ENCODE results near the gene PPEF2. TPM values are rescaled to one million over a fixed set of nuclear protein-coding genes. Genes with fewer than 3 reads are reported as not detected.
"Not testable (repeated sequence)": the region's sequence is repeated elsewhere in the genome, so short reads cannot be mapped to it uniquely, and the experiment has no call there.

The PPEF2 gene
- total and polyA plus RNA-seq, 9 donors: not detected

GRCh38 chr4:75939890-75940691 is 37.8 kb upstream of the PPEF2 start:
- peak; percentile 42 to 60 (median 55) for DNase-seq
- no peak for TF ChIP-seq EP300 (IDR thresholded peaks at IDR 0.05)
- no peak for TF ChIP-seq POLR2A (IDR thresholded peaks at IDR 0.05)
- TF ChIP-seq CTCF (IDR thresholded peaks at IDR 0.05): no peak
- WGBS, 3 donors: 0% methylated on average over 60 to 67 of the region's 67 CpGs
- H3K4me3 ChIP-seq: peak overlapping the region; percentile 68
- no peaks in the 10 kb centered on the region for H3K36me3 ChIP-seq
- H3K27ac ChIP-seq: no peak overlapping the region
- H3K4me1 ChIP-seq (ENCODE audit: insufficient read depth): peaks cover 3% of the 10 kb centered on the region
- no peaks in the 10 kb centered on the region for H3K9me3 ChIP-seq
- no peaks in the 10 kb centered on the region for H3K27me3 ChIP-seq
- intact Hi-C loops (cut with DNase I): no loop called here

DNA sequence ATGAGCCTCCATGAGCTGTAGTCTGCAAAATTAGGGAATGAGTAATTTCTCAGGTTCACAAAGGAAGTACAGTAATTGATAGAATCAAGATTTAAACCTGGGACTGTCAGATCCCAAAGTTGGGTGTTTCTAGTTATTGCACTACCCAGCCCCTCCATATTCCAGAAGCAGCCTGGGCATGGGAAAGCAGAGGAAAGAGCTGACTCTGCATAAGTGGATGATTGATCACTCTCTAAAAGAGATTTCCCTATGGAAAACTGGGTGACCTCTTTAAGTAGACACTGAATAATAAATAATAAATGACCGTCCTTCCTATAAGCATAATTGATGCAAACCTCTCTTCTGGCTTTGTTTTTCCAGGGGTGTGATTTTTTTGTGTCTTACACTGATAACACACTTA is 33.4 kb upstream of the PPEF2 start:
- H3K4me3 ChIP-seq: no peak overlapping the region
- intact Hi-C loops (cut with DNase I): no loop called here
- H3K4me1 ChIP-seq (ENCODE audit: insufficient read depth): no peaks in the 10 kb centered on the region
- no peaks in the 10 kb centered on the region for H3K27me3 ChIP-seq
- no peaks in the 10 kb centered on the region for H3K36me3 ChIP-seq
- H3K27ac ChIP-seq: no peak overlapping the region
- no peak for DNase-seq
- no peak for TF ChIP-seq EP300 (IDR thresholded peaks at IDR 0.05)
- TF ChIP-seq CTCF (IDR thresholded peaks at IDR 0.05): no peak
- TF ChIP-seq POLR2A (IDR thresholded peaks at IDR 0.05): no peak
- no peaks in the 10 kb centered on the region for H3K9me3 ChIP-seq
- 96 to 100% (median 96%) methylated on average over 1 of the region's 1 CpG for WGBS, 3 donors

DNA sequence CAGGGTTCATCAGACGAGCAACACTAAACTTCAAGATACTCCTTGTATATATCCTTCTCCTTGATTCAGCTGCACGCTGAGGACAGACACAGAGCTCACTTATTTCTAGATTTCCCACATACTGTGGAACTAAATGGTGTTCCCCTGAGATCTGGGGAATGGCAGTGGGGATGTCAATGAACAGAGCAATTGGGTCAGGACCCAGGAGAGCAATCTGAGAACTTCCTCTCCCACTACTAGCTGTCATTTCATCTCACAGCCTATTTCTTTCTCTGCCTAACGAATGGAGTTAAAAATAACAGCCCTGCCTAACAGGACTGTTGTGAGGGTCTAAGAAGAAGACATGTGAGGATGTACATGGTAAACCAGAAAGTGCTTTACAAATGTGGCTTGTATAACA is 27.9 kb upstream of the PPEF2 start:
- WGBS, 3 donors: 91 to 94% (median 92%) methylated on average over 3 of the region's 3 CpGs
- TF ChIP-seq CTCF (IDR thresholded peaks at IDR 0.05) (no peak), POLR2A (IDR thresholded peaks at IDR 0.05) (no peak), EP300 (IDR thresholded peaks at IDR 0.05) (no peak)
- no peaks in the 10 kb centered on the region for H3K4me1 ChIP-seq (ENCODE audit: insufficient read depth)
- no peak for DNase-seq
- no peaks in the 10 kb centered on the region for H3K9me3 ChIP-seq
- no peaks in the 10 kb centered on the region for H3K36me3 ChIP-seq
- intact Hi-C loops (cut with DNase I): no loop called here
- H3K27me3 ChIP-seq: no peaks in the 10 kb centered on the region
- no peak overlapping the region for H3K4me3 ChIP-seq
- H3K27ac ChIP-seq: no peak overlapping the region

DNA sequence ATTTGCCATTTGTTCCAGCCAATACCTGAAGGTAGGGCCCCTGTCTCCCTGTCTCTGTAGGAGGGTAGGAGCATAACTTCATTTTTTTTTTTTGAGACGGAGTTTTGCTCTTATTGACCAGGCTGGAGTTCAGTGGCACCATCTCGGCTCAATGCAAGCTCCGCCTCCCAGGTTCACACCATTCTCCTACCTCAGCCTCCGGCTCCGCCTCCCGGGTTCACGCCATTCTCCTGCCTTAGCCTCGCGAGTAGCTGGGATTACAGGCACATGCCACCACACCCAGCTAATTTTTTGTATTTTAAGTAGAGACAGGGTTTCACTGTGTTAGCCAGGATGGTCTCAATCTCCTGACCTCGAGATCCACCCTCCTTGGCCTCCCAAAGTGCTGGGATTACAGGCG is 22.7 kb upstream of the PPEF2 start:
- 88 to 90% (median 90%) methylated on average over 11 of the region's 11 CpGs for WGBS, 3 donors
- H3K27ac ChIP-seq; DNase-seq; H3K4me3 ChIP-seq; H3K36me3 ChIP-seq; H3K4me1 ChIP-seq (ENCODE audit: insufficient read depth); H3K9me3 ChIP-seq; H3K27me3 ChIP-seq; intact Hi-C loops (cut with DNase I): not testable (repeated sequence)

DNA sequence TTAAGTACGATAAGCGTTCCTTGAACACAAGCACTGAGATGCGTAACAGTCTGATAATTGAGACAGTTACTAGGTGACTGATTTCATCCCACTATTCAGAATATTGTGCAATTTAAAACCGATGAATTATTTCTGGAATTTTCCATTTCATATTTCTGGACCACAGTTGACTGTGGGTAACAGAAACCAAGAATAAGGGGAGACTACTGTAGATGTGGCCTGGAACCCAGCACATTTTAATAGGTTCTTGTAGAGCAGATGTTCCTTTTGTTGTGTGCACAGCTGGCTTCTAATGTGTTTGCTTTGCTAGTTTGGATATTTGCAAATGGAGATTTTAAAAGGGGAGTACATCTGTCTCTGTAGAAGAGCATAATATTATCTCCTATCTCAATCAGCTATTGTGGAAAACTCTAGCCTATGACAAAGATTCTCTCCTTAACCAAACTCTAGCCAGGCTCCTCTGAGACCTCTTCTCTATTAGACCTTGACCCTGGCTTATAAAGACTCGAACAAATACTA is 22.1 kb upstream of the PPEF2 start:
- Histone ChIP-seq H3K4me1 (ENCODE audit: insufficient read depth) (peaks cover 2% of the 10 kb centered on the region), H3K4me3 (no peak overlapping the region), H3K9me3 (no peaks in the 10 kb centered on the region), H3K27ac (no peak overlapping the region), H3K27me3 (no peaks in the 10 kb centered on the region), H3K36me3 (no peaks in the 10 kb centered on the region)
- no peak for DNase-seq
- WGBS, 3 donors: 69 to 78% (median 70%) methylated on average over 5 of the region's 5 CpGs
- TF ChIP-seq POLR2A (IDR thresholded peaks at IDR 0.05) (no peak), EP300 (IDR thresholded peaks at IDR 0.05) (no peak), CTCF (IDR thresholded peaks at IDR 0.05) (no peak)
- intact Hi-C loops (cut with DNase I): no loop called here
